ENCODE measurements around the gene PPP1R37. TPM values are rescaled to one million over a fixed set of nuclear protein-coding genes. Genes with fewer than 3 reads are reported as not detected.

PPP1R37 gene
- total and polyA plus RNA-seq, 2 of the 8 experiments (the other 6 are each of a cell fraction or from before 2014, with no cell fraction given), result 14.6 to 25.7 TPM

- TF ChIP-seq, protein P1, sequence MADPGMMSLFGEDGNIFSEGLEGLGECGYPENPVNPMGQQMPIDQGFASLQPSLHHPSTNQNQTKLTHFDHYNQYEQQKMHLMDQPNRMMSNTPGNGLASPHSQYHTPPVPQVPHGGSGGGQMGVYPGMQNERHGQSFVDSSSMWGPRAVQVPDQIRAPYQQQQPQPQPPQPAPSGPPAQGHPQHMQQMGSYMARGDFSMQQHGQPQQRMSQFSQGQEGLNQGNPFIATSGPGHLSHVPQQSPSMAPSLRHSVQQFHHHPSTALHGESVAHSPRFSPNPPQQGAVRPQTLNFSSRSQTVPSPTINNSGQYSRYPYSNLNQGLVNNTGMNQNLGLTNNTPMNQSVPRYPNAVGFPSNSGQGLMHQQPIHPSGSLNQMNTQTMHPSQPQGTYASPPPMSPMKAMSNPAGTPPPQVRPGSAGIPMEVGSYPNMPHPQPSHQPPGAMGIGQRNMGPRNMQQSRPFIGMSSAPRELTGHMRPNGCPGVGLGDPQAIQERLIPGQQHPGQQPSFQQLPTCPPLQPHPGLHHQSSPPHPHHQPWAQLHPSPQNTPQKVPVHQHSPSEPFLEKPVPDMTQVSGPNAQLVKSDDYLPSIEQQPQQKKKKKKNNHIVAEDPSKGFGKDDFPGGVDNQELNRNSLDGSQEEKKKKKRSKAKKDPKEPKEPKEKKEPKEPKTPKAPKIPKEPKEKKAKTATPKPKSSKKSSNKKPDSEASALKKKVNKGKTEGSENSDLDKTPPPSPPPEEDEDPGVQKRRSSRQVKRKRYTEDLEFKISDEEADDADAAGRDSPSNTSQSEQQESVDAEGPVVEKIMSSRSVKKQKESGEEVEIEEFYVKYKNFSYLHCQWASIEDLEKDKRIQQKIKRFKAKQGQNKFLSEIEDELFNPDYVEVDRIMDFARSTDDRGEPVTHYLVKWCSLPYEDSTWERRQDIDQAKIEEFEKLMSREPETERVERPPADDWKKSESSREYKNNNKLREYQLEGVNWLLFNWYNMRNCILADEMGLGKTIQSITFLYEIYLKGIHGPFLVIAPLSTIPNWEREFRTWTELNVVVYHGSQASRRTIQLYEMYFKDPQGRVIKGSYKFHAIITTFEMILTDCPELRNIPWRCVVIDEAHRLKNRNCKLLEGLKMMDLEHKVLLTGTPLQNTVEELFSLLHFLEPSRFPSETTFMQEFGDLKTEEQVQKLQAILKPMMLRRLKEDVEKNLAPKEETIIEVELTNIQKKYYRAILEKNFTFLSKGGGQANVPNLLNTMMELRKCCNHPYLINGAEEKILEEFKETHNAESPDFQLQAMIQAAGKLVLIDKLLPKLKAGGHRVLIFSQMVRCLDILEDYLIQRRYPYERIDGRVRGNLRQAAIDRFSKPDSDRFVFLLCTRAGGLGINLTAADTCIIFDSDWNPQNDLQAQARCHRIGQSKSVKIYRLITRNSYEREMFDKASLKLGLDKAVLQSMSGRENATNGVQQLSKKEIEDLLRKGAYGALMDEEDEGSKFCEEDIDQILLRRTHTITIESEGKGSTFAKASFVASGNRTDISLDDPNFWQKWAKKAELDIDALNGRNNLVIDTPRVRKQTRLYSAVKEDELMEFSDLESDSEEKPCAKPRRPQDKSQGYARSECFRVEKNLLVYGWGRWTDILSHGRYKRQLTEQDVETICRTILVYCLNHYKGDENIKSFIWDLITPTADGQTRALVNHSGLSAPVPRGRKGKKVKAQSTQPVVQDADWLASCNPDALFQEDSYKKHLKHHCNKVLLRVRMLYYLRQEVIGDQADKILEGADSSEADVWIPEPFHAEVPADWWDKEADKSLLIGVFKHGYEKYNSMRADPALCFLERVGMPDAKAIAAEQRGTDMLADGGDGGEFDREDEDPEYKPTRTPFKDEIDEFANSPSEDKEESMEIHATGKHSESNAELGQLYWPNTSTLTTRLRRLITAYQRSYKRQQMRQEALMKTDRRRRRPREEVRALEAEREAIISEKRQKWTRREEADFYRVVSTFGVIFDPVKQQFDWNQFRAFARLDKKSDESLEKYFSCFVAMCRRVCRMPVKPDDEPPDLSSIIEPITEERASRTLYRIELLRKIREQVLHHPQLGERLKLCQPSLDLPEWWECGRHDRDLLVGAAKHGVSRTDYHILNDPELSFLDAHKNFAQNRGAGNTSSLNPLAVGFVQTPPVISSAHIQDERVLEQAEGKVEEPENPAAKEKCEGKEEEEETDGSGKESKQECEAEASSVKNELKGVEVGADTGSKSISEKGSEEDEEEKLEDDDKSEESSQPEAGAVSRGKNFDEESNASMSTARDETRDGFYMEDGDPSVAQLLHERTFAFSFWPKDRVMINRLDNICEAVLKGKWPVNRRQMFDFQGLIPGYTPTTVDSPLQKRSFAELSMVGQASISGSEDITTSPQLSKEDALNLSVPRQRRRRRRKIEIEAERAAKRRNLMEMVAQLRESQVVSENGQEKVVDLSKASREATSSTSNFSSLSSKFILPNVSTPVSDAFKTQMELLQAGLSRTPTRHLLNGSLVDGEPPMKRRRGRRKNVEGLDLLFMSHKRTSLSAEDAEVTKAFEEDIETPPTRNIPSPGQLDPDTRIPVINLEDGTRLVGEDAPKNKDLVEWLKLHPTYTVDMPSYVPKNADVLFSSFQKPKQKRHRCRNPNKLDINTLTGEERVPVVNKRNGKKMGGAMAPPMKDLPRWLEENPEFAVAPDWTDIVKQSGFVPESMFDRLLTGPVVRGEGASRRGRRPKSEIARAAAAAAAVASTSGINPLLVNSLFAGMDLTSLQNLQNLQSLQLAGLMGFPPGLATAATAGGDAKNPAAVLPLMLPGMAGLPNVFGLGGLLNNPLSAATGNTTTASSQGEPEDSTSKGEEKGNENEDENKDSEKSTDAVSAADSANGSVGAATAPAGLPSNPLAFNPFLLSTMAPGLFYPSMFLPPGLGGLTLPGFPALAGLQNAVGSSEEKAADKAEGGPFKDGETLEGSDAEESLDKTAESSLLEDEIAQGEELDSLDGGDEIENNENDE (IDR thresholded peaks at IDR 0.05; ENCODE audit: insufficient replicate concordance, low read length), result no peak
- TF ChIP-seq ASH2L (IDR thresholded peaks at IDR 0.05; ENCODE audit: low read length) (no peak), EGR1 (IDR thresholded peaks at IDR 0.05; ENCODE audit: borderline replicate concordance, low read depth, low read length) (no peak), RBBP5 (IDR thresholded peaks at IDR 0.05; ENCODE audit: borderline replicate concordance, low read depth, low read length) (no peak), SIN3A (conservative IDR thresholded peaks at IDR 0.05 in 1 of 2, IDR thresholded peaks at IDR 0.05 in 1 of 2; ENCODE audit: low read depth in 1 of 2, low read length in 2 of 2) (no peak), CREB1 (IDR thresholded peaks at IDR 0.05) (no peak), NANOG (IDR thresholded peaks at IDR 0.05; ENCODE audit: insufficient read depth, low read depth, low read length, poor library complexity, severe bottlenecking) (no peak), POU5F1 (IDR thresholded peaks at IDR 0.05; ENCODE audit: low read depth, low read length) (no peak), SIX5 (IDR thresholded peaks at IDR 0.05; ENCODE audit: low read depth, low read length) (no peak)
Observed at GRCh38 chr19:45128806-45129205, 35.8 kb downstream of the PPP1R37 start (continued).
